D721Med (cell line): ENCODE results near the gene HSDL2.

Experiments
- DNase-seq: peaks from one replicate; pipeline ENCODE4 v3.0.0; 2011; ENCODE audit warnings: low spot score; ENCODE audit not compliant: insufficient read length
- FAIRE-seq: peaks from 2 replicates; lab custom pipeline; 2011; peaks lifted over from hg19 to GRCh38; lab: Jason Lieb, UNC
- TF ChIP-seq, protein P1 (sequence below): IDR thresholded peaks from 2 replicates; pipeline ENCODE4 v1.5.1; 2012; ENCODE audit warnings: mild to moderate bottlenecking, control low read depth; ENCODE audit not compliant: insufficient read depth; ENCODE audit errors: missing control alignments

Gene HSDL2

DNA sequence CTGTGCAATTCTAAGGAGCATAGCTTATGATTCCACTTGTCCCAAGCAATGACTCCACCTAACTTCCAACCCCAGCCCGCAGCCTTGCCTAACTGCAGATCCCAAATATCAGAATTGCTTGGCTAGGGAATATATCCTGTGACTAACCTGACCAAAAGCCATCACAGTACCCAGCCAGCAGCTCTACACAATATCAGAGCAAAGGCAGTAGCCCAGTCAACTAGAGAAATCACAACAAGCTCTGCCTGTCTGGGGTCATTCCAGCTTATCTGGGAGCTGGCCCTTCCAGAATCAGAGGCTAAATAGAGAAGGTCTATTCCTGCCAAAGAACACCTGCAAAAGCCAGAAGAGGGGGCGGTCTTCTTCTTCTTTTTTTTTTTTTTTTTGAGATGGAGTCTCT lies 97.4 kb downstream of the HSDL2 start:
- TF ChIP-seq, protein P1, sequence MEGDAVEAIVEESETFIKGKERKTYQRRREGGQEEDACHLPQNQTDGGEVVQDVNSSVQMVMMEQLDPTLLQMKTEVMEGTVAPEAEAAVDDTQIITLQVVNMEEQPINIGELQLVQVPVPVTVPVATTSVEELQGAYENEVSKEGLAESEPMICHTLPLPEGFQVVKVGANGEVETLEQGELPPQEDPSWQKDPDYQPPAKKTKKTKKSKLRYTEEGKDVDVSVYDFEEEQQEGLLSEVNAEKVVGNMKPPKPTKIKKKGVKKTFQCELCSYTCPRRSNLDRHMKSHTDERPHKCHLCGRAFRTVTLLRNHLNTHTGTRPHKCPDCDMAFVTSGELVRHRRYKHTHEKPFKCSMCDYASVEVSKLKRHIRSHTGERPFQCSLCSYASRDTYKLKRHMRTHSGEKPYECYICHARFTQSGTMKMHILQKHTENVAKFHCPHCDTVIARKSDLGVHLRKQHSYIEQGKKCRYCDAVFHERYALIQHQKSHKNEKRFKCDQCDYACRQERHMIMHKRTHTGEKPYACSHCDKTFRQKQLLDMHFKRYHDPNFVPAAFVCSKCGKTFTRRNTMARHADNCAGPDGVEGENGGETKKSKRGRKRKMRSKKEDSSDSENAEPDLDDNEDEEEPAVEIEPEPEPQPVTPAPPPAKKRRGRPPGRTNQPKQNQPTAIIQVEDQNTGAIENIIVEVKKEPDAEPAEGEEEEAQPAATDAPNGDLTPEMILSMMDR = no peak
- DNase-seq (no peak), FAIRE-seq (no peak)

DNA sequence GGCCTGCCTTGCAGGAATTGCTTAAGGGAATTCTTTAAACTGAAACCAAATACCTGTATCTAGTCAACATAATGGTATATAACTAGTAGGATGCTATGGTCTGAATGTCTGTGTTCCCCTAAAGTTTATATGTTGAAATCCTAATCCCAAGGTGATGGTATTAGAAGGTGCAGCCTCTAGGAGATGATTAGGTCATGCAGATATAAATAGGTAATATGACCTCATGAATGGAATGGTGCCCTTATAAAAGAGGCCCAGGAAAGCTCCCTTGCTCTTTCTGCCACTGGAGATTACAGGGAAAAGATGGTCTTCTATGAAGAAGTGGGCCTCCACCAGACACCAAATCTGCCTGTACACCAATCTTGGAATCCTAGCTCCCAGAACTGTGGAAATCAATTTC lies 99.3 kb downstream of the HSDL2 start:
- DNase-seq (no peak), FAIRE-seq (no peak)
- TF ChIP-seq, protein P1 = no peak

DNA sequence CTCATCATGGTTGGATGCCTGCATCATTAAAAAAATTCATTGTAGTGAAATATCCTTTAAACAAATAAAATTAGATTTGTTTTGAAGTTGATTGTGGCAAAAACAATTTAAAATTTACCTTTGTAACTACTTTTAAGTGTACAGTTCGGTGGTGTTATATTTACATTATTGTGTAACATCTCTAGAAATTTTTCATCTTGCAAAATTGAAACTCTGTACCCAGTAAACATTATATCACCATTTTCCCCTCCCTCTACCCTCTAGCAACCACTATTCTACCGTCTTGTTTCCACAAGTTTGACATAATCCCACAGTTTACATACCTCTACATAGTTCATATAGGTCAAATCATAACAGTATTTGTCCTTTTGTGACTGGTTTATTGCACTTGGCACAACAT lies 104.7 kb downstream of the HSDL2 start:
- TF ChIP-seq, protein P1 = no peak
- no peak for DNase-seq
- no peak for FAIRE-seq

DNA sequence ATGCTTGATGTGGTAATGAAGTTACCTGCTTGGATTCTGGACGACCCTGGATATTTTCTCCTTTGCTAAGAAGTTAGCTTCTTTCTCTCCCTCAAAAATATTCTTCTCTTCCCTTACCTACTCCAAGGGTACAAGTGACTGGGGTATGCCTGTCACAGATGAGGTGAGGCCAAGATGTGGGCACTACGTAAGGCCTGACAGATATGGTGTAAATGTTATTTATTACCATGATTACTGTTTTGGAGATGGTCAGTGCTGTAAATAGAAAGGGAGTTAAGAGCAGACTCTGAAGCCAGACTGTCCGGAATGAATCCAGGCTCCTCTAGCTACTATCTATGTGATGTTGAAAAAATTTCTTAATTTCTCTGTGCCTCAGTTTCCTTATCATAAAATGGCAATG lies 105.7 kb downstream of the HSDL2 start:
- DNase-seq = no peak
- FAIRE-seq = no peak
- TF ChIP-seq, protein P1 = no peak

DNA sequence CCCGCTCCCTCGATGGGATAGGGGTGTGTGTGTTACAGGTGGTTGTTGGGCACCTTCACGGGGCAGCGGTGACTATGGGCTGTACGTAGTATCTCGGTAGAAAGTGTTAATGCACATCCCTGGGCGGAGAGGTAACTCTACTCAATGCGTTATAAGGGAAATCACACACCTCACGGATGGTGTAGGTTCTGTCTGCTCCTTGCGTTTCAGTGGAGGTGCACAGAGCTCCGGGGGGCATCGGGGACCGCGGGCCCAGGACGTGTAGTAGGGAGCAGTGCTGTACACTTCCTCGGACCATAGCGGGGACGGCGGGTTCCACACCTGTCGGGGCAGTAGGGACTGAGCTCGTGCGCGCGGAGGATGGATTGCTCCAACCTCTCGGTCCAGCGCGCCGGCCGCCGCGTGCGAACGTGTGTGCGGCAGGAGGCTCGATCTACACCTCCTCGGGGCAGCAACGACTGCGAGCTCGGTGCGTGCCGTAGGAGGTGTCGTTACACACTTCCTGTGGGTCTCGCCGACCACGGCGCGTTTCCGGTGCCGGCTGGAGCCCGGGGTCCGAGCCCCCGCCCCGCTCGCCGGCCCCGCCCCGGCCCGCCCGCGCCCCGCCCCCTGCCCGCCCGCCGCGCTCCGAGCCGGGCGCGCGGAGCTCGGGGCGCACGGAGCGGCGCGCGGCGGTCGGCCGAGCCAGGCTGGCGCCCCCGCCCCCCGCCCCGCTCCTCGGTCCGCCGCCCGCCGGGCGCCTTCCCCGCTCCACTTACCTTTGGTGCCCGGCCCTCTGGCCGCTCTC lies 106.5 kb downstream of the HSDL2 start, which contains the start of gene KIAA1958:
TSS of gene KIAA1958 (plus strand) at position 607 of the 787 bp plus-strand sequence. CDS start 87,254 bp downstream, outside the sequence.
- DNase-seq (peak; percentile 83), FAIRE-seq (no peak)
- TF ChIP-seq, protein P1 = no peak

DNA sequence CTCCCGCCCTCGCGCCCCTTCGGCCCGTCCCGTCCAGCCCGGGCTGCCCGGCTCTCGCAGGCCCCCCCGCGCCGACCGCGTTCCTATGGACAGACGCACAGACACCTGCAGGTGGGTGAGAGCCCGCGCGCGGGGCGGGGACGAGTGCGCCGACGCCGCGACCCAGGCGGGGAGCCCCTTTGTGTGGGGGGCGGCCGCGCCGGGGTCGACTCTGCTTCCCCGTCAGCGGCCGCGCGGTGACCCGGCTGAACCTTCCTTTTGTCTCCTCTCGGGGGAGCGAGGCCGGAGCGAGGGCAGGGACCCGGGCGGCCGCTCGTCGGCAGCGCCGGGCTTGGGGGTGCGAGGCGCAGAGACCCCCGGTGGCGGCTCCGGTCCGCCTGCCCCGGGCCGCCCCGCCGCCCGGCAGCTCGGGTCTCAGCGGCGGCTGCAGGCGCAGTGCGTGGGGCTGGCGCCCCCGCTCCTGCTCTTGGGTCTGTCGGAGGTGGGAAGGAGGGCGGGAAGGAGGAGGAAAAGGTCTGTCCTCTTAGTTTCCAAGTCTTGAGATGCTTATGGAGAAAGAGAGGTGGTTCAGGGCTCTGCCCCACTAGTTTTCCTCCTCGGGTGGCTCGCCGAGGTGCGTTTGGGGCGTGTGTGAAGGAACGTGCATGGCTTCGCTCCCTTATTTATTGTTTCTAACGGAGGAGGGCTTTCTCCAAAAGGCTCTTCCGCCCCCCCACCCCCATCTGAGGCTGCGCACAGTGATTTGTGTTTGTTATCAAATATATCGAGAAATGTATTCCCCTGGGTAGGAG lies 107.3 kb downstream of the HSDL2 start:
- FAIRE-seq (no peak), DNase-seq (no peak)
- TF ChIP-seq, protein P1 = no peak
